GM12878 (cell line): ENCODE results near the gene SLC35F3. TPM values are rescaled to one million over a fixed set of nuclear protein-coding genes. Genes with fewer than 3 reads are reported as not detected.

Experiments used
- ATAC-seq: fragments of 200-7000 bp; cut with Tn5 transposase; 3 replicates; pipeline ENCODE4 v1.9.1; 2020; ENCODE audit warnings: mild to moderate bottlenecking, moderate library complexity
- BruUV-seq: library from RNA; stranded (reverse); fragments of 400-500 nt; replicated peaks from 2 replicates; lab custom pipeline; 2021; lab: Mats Ljungman, UMichigan
- CTCF ChIA-PET: fragments of 300-600 bp; sonication (Branson Sonifier 250); formaldehyde crosslinking; extraction: SDS; loops from one replicate; lab custom pipeline; 2021; ENCODE audit warnings: inconsistent platforms; lab: Yijun Ruan, JAX
- POLR2A ChIA-PET: fragments of 350-600 bp; formaldehyde crosslinking; extraction: SDS; loops from one replicate; lab custom pipeline; 2021; ENCODE audit warnings: inconsistent platforms; lab: Charles Lee
- RAD21 ChIA-PET: fragments of 300-600 bp; sonication (Branson Sonifier 250); formaldehyde crosslinking; loops from one replicate; lab custom pipeline; 2023; ENCODE audit warnings: antibody characterized with exemption; ENCODE audit not compliant: unreplicated experiment; lab: Charles Lee
- SMC1A ChIA-PET: fragments of 300-600 bp; sonication (Branson Sonifier 250); formaldehyde crosslinking; loops from one replicate; lab custom pipeline; 2023; ENCODE audit not compliant: unreplicated experiment, uncharacterized antibody; lab: Charles Lee
- DNase-seq: peaks from one replicate; pipeline ENCODE4 v3.0.0-alpha.2; 2011; ENCODE audit warnings: low read depth, low spot score
- FAIRE-seq: peaks from 3 replicates; lab custom pipeline; 2011; peaks lifted over from hg19 to GRCh38; lab: Jason Lieb, UNC
- H2AFZ ChIP-seq: 2 replicates; pipeline ENCODE4 v1.6.0; 2011; ENCODE audit warnings: low read depth, low read length, control low read depth; ENCODE audit not compliant: control insufficient read depth
- H3K27ac ChIP-seq: 2 replicates; pipeline ENCODE4 v1.5.1; 2011; ENCODE audit warnings: control low read depth; ENCODE audit not compliant: control insufficient read depth, insufficient read depth
- H3K27me3 ChIP-seq, 2 experiments: replicated peaks in 1 of 2; 2 replicates each; pipeline versions ENCODE4 v1.6.0 to v1.6.1; 2011; ENCODE audit warnings: low read length in 1 of 2; ENCODE audit not compliant: control insufficient read depth in 2 of 2, insufficient read depth in 2 of 2
- H3K36me3 ChIP-seq, 2 experiments: 2 replicates each; pipeline ENCODE4 v1.5.1; 2011; ENCODE audit warnings: low read length in 1 of 2; ENCODE audit not compliant: control insufficient read depth in 2 of 2, insufficient read depth in 2 of 2
- H3K4me1 ChIP-seq: 2 replicates; pipeline ENCODE4 v1.6.1; 2011; ENCODE audit warnings: mild to moderate bottlenecking, low read length, moderate library complexity, mixed read lengths; ENCODE audit not compliant: control insufficient read depth, insufficient read depth
- H3K4me2 ChIP-seq: 2 replicates; pipeline ENCODE4 v1.6.0; 2011; ENCODE audit warnings: control low read depth; ENCODE audit not compliant: control insufficient read depth, insufficient read depth
- H3K4me3 ChIP-seq: fragments of 200-600 bp; sonication (generic); 2 replicates; pipeline ENCODE4 v1.5.1; 2016
- H3K79me2 ChIP-seq: 2 replicates; pipeline ENCODE4 v1.6.0; 2011; ENCODE audit warnings: low read length; ENCODE audit not compliant: control insufficient read depth, insufficient read depth
- H3K9ac ChIP-seq: 2 replicates; pipeline ENCODE4 v1.8.0; 2011; ENCODE audit warnings: low read length, control low read depth, mixed read lengths; ENCODE audit not compliant: control insufficient read depth, insufficient read depth
- H3K9me3 ChIP-seq: replicated peaks from 3 replicates; pipeline ENCODE4 v1.5.1; 2011; ENCODE audit warnings: mild to moderate bottlenecking, low read length; ENCODE audit not compliant: control insufficient read depth, insufficient read depth
- H4K20me1 ChIP-seq: 2 replicates; pipeline ENCODE4 v1.6.0; 2011; ENCODE audit not compliant: control insufficient read depth, insufficient read depth
- ASH2L ChIP-seq: fragments of 300-600, 200-600 bp; sonication (generic); IDR thresholded peaks from 2 replicates; pipeline ENCODE4 v1.6.1; 2017; ENCODE audit warnings: low read depth, mild to moderate bottlenecking, borderline replicate concordance
- ATF7 ChIP-seq: fragments of 450-650 bp; IDR thresholded peaks from 2 replicates; pipeline ENCODE4 v1.6.1; 2016; ENCODE audit warnings: low read depth, mild to moderate bottlenecking
- HCFC1 ChIP-seq: fragments of 150-350 bp; IDR thresholded peaks from 2 replicates; pipeline ENCODE4 v1.6.1; 2014; ENCODE audit warnings: low read length
- IKZF2 ChIP-seq, 2 experiments: fragments of 450-650 bp; IDR thresholded peaks; 2 replicates each; pipeline ENCODE4 v1.6.1; 2017; ENCODE audit warnings: mild to moderate bottlenecking in 2 of 2, moderate library complexity in 2 of 2
- LARP7 ChIP-seq: fragments of 450-650 bp; IDR thresholded peaks from 2 replicates; pipeline ENCODE4 v1.6.1; 2017; ENCODE audit warnings: mild to moderate bottlenecking
- NR2C2 ChIP-seq: IDR thresholded peaks from 2 replicates; pipeline ENCODE4 v1.6.1; 2011; ENCODE audit warnings: borderline replicate concordance, low read depth; ENCODE audit not compliant: control insufficient read depth, insufficient read length
- SREBF2 ChIP-seq: IDR thresholded peaks from 2 replicates; pipeline ENCODE4 v1.6.1; 2012; ENCODE audit warnings: mild to moderate bottlenecking, low read length
- WGBS: methylation state at CpG from one replicate; pipeline ENCODE4 v1.1.6; 2016; ENCODE audit warnings: low lambda C conversion rate; ENCODE audit not compliant: insufficient replicate concordance, insufficient coverage; ENCODE audit errors: missing lambda C conversion rate; 5-methylcytosine and 5-hydroxymethylcytosine counted together
- in situ Hi-C: fragments of 300-500 bp; cut with MboI; formaldehyde crosslinking; loops from 9 replicates; pipeline ENCODE4 v1.14.3; 2018; ENCODE audit warnings: mixed read lengths
- intact Hi-C: fragments of 100-400 bp; cut with micrococcal nuclease; formaldehyde crosslinking; loops from one replicate; pipeline ENCODE4 v1.14.2; 2022; ENCODE audit not compliant: unreplicated experiment
- polyA plus RNA-seq, 11 experiments: library from polyadenylated mRNA; depleted of rRNA in 4 of 11; unstranded in 6 of 11; stranded (reverse) in 5 of 11; fragments of >200 nt; fragmentation: Nextera tagmentation in 4 of 11; fragmentation: Illumina TruSeq in 1 of 11; extraction: Ambion mirVana in 4 of 11; extraction: Trizol in 1 of 11; gene quantifications; 1 replicate in 1 of 11; 2 replicates in 10 of 11; pipeline versions ENCODE4 v1.2.1 to v1.2.3, GENCODE V29; 2011 to 2016; ENCODE audit warnings: inconsistent platforms in 2 of 11, missing spikeins in 2 of 11, low read depth in 1 of 11
- total RNA-seq, 4 experiments: library from RNA; depleted of rRNA in 3 of 4; stranded (reverse); fragments of >200 nt in 3 of 4; fragmentation: Illumina TruSeq in 1 of 4; extraction: Trizol in 1 of 4; gene quantifications; 2 replicates each; pipeline versions ENCODE4 v1.2.1 to v1.2.3, GENCODE V29; 2013 to 2021
- TF ChIP-seq, protein P1 (sequence below): fragments of 450-650 bp; IDR thresholded peaks from 2 replicates; pipeline ENCODE4 v1.6.1; 2016; ENCODE audit warnings: mild to moderate bottlenecking, moderate library complexity, borderline replicate concordance
- TF ChIP-seq, protein P2 (sequence below): fragments of 450-650 bp; formaldehyde crosslinking; IDR thresholded peaks from 2 replicates; pipeline ENCODE4 v1.4.0; 2022; ENCODE audit warnings: mild to moderate bottlenecking, moderate library complexity
- TF ChIP-seq, protein P3 (sequence below): fragments of 150-350 bp; IDR thresholded peaks from 2 replicates; pipeline ENCODE4 v1.6.1; 2014; ENCODE audit warnings: mild to moderate bottlenecking, low read depth, low read length
- TF ChIP-seq, protein P4 (sequence below): IDR thresholded peaks from 2 replicates; pipeline ENCODE4 v1.6.1; 2012; ENCODE audit warnings: low read depth, low read length, improper control_type of control experiment

The SLC35F3 gene
- total and polyA plus RNA-seq, 10 of the 15 experiments (the other 5 are each of a cell fraction or from before 2014, with no cell fraction given): 1.0 to 8.6 (median 5.7) TPM

DNA sequence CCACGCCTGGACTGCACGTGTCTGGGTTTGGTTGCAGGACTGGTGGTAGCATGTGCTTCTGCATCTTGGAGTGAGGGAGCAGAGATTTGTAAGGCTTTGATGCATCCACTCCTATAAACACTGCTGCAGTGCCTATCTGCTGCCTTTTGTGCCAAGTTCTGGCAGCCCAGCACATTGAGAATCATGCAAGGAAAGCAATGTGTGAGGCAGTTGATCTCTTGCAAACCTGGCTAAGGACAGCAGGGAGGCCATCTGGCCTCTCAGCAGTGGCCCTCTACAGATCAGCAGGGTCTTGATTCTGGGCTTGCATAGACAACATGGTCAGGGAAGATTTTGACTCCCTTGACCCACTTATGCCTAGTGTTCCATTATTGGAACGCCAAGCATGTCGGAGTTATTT lies 387.5 kb downstream of the SLC35F3 start:
- no peaks in the 10 kb centered on the region for H3K4me1 ChIP-seq
- no peak overlapping the region for H2AFZ ChIP-seq
- RAD21 ChIA-PET: no interaction called here
- in situ Hi-C loops: no loop called here
- no peak overlapping the region for H3K4me2 ChIP-seq
- H3K27ac ChIP-seq: no peak overlapping the region
- H3K79me2 ChIP-seq: no peaks in the 10 kb centered on the region
- CTCF ChIA-PET: interaction anchor here (5.1 kb wide), 1 partner anchor 19 kb away, joined by 30 read pairs; no protein-coding TSS in a partner anchor
- no peaks in the 10 kb centered on the region for H3K36me3 ChIP-seq
- no peak for ATAC-seq
- no TSS peak for BruUV-seq
- TF ChIP-seq, protein P1, sequence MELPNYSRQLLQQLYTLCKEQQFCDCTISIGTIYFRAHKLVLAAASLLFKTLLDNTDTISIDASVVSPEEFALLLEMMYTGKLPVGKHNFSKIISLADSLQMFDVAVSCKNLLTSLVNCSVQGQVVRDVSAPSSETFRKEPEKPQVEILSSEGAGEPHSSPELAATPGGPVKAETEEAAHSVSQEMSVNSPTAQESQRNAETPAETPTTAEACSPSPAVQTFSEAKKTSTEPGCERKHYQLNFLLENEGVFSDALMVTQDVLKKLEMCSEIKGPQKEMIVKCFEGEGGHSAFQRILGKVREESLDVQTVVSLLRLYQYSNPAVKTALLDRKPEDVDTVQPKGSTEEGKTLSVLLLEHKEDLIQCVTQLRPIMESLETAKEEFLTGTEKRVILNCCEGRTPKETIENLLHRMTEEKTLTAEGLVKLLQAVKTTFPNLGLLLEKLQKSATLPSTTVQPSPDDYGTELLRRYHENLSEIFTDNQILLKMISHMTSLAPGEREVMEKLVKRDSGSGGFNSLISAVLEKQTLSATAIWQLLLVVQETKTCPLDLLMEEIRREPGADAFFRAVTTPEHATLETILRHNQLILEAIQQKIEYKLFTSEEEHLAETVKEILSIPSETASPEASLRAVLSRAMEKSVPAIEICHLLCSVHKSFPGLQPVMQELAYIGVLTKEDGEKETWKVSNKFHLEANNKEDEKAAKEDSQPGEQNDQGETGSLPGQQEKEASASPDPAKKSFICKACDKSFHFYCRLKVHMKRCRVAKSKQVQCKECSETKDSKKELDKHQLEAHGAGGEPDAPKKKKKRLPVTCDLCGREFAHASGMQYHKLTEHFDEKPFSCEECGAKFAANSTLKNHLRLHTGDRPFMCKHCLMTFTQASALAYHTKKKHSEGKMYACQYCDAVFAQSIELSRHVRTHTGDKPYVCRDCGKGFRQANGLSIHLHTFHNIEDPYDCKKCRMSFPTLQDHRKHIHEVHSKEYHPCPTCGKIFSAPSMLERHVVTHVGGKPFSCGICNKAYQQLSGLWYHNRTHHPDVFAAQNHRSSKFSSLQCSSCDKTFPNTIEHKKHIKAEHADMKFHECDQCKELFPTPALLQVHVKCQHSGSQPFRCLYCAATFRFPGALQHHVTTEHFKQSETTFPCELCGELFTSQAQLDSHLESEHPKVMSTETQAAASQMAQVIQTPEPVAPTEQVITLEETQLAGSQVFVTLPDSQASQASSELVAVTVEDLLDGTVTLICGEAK: no peak
- no peak for TF ChIP-seq SREBF2
- TF ChIP-seq HCFC1: no peak
- TF ChIP-seq IKZF2 (IDR thresholded peaks at IDR 0.05): no peak
- TF ChIP-seq, protein P2, sequence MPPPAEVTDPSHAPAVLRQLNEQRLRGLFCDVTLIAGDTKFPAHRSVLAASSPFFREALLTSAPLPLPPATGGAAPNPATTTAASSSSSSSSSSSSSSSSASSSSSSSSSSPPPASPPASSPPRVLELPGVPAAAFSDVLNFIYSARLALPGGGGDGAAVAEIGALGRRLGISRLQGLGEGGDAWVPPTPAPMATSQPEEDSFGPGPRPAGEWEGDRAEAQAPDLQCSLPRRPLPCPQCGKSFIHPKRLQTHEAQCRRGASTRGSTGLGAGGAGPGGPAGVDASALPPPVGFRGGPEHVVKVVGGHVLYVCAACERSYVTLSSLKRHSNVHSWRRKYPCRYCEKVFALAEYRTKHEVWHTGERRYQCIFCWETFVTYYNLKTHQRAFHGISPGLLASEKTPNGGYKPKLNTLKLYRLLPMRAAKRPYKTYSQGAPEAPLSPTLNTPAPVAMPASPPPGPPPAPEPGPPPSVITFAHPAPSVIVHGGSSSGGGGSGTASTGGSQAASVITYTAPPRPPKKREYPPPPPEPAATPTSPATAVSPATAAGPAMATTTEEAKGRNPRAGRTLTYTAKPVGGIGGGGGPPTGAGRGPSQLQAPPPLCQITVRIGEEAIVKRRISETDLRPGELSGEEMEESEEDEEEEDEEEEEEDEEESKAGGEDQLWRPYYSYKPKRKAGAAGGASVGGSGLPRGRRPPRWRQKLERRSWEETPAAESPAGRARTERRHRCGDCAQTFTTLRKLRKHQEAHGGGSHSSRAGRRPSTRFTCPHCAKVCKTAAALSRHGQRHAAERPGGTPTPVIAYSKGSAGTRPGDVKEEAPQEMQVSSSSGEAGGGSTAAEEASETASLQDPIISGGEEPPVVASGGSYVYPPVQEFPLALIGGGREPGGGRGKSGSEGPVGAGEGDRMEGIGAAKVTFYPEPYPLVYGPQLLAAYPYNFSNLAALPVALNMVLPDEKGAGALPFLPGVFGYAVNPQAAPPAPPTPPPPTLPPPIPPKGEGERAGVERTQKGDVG (CRISPR knock-in tag): no peak
- no peak for TF ChIP-seq LARP7
- TF ChIP-seq, protein P3, sequence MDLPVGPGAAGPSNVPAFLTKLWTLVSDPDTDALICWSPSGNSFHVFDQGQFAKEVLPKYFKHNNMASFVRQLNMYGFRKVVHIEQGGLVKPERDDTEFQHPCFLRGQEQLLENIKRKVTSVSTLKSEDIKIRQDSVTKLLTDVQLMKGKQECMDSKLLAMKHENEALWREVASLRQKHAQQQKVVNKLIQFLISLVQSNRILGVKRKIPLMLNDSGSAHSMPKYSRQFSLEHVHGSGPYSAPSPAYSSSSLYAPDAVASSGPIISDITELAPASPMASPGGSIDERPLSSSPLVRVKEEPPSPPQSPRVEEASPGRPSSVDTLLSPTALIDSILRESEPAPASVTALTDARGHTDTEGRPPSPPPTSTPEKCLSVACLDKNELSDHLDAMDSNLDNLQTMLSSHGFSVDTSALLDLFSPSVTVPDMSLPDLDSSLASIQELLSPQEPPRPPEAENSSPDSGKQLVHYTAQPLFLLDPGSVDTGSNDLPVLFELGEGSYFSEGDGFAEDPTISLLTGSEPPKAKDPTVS: no peak
- TF ChIP-seq, protein P4, sequence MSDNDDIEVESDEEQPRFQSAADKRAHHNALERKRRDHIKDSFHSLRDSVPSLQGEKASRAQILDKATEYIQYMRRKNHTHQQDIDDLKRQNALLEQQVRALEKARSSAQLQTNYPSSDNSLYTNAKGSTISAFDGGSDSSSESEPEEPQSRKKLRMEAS: no peak
- no peak for TF ChIP-seq NR2C2
- no peak for TF ChIP-seq ASH2L
- no peak for TF ChIP-seq ATF7
- TF ChIP-seq, all 136 proteins: peak for 0
- Histone ChIP-seq H3K27me3 (no peaks in the 10 kb centered on the region), H3K4me3 (no peak overlapping the region), H3K9ac (no peak overlapping the region), H4K20me1 (no peaks in the 10 kb centered on the region), H3K9me3 (no peaks in the 10 kb centered on the region; the same call in none of the 3 replicates)
- WGBS: 73% methylated on average over 4 of the region's 4 CpGs
- FAIRE-seq (no peak), DNase-seq (no peak)
- POLR2A ChIA-PET: no interaction called here
- SMC1A ChIA-PET: interaction anchor here (1.4 kb wide), 1 partner anchor 26 kb away, joined by 3 read pairs; no protein-coding TSS in a partner anchor
- intact Hi-C loops: no loop called here
